HG02938 (cell line): Measurements from ENCODE around the gene TBATA.

Source experiments
- ATAC-seq: cut with Tn5 transposase; IDR thresholded peaks from one replicate; pipeline ENCODE4 v1.9.1; 2021; ENCODE audit warnings: mild to moderate bottlenecking, moderate library complexity; ENCODE audit not compliant: unreplicated experiment

The TBATA gene

DNA sequence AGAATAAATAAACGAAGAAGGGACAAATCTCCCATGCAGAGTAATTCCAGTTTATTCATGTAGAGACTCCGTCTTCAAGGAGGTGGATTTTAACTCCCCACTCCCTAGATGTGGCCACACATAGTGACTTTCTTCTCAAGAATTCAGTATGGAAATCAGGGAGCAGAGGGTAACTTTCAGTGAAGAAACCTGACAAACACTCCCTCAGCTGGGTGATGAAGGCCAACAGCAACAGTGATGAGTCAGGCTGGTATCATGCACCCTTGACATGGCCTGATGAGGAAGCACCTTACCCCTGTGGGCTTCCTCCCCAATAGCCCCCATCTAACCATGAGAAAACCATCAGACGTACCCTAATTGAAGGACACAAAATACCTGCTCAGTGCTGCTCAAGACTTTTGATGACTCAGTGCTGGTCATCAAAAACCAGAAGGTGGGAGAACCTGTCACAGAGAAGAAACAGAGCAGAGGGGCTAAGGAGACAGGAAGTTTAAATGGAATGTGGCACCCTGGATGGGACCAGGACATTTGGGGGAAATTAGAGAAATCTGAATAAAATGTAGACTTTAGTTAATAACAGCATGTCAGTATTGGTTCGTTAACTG is 62.3 kb downstream of the TBATA start:
- ATAC-seq, result no peak
